Urinary bladder (tissue), 4 donors: ENCODE data around the gene KCNMA1. TPM values are rescaled to one million over a fixed set of nuclear protein-coding genes. Genes with fewer than 3 reads are reported as not detected.

Experiments used
- DNase-seq: peaks from one replicate; pipeline ENCODE4 v3.0.0-alpha.2; 2015; ENCODE audit errors: extremely low spot score
- H3K27ac ChIP-seq: one replicate; pipeline ENCODE4 v1.5.1; 2013; ENCODE audit warnings: low read depth, mild to moderate bottlenecking, moderate library complexity
- H3K36me3 ChIP-seq: one replicate; pipeline ENCODE4 v1.6.1; 2013; ENCODE audit warnings: mild to moderate bottlenecking, moderate library complexity; ENCODE audit not compliant: insufficient read depth
- H3K4me1 ChIP-seq: one replicate; pipeline ENCODE4 v1.6.1; 2013; ENCODE audit warnings: mild to moderate bottlenecking, moderate library complexity; ENCODE audit not compliant: insufficient read depth
- H3K4me3 ChIP-seq: one replicate; pipeline ENCODE4 v1.5.1; 2013; ENCODE audit warnings: low read depth, low read length
- WGBS: extraction: QIAGEN DNeasy Blood & Tissue Kit; methylation state at CpG from one replicate; pipeline ENCODE4 v1.1.7; 2013; 5-methylcytosine and 5-hydroxymethylcytosine counted together
- polyA plus RNA-seq: library from polyadenylated mRNA; stranded (reverse); fragments of 200-250 nt; gene quantifications from one replicate; pipeline ENCODE4 v1.2.3, GENCODE V29; 2013
- total RNA-seq: library from RNA; depleted of rRNA; stranded (reverse); fragments of >200 nt; gene quantifications from one replicate; pipeline ENCODE4 v1.2.3, GENCODE V29; 2014
- donor health status: healthy with polysubstance abuse.
- donor health status: healthy.

KCNMA1 gene
- total and polyA plus RNA-seq, 2 donors, result 105 to 107 TPM

- no peak overlapping the region for H3K4me3 ChIP-seq
- no peaks in the 10 kb centered on the region for H3K36me3 ChIP-seq
- 90% methylated on average over 1 of the region's 1 CpG for WGBS
- no peak overlapping the region for H3K27ac ChIP-seq
- no peak for DNase-seq
- H3K4me1 ChIP-seq, result no peaks in the 10 kb centered on the region
Measured at GRCh38 chr10:77371421-77371820, 266.2 kb downstream of the KCNMA1 start.

GRCh38 chr10:77368006-77368405 is 269.6 kb downstream of the KCNMA1 start:
- no peaks in the 10 kb centered on the region for H3K36me3 ChIP-seq
- H3K4me1 ChIP-seq, result no peaks in the 10 kb centered on the region
- DNase-seq, result no peak
- H3K27ac ChIP-seq, result no peak overlapping the region
- H3K4me3 ChIP-seq, result no peak overlapping the region

GRCh38 chr10:77363210-77363609 is 274.4 kb downstream of the KCNMA1 start:
- H3K4me1 ChIP-seq, result no peaks in the 10 kb centered on the region
- no peak overlapping the region for H3K27ac ChIP-seq

GRCh38 chr10:77361831-77362230 is 275.8 kb downstream of the KCNMA1 start:
- WGBS, result 89% methylated on average over 6 of the region's 6 CpGs
- Histone ChIP-seq H3K36me3 (no peaks in the 10 kb centered on the region), H3K4me3 (no peak overlapping the region), H3K27ac (no peak overlapping the region), H3K4me1 (no peaks in the 10 kb centered on the region)
- DNase-seq, result no peak

More at GRCh38 chr10:77363210-77363609, 274.4 kb downstream of the KCNMA1 start:
- no peaks in the 10 kb centered on the region for H3K36me3 ChIP-seq
- H3K4me3 ChIP-seq, result no peak overlapping the region
- no peak for DNase-seq

GRCh38 chr10:77361426-77361825 is 276.2 kb downstream of the KCNMA1 start:
- Histone ChIP-seq H3K4me3 (no peak overlapping the region), H3K27ac (no peak overlapping the region), H3K36me3 (no peaks in the 10 kb centered on the region), H3K4me1 (no peaks in the 10 kb centered on the region)
- no peak for DNase-seq
- WGBS, result 95% methylated on average over 9 of the region's 9 CpGs

- Histone ChIP-seq H3K4me1 (no peaks in the 10 kb centered on the region), H3K4me3 (no peak overlapping the region), H3K36me3 (no peaks in the 10 kb centered on the region), H3K27ac (no peak overlapping the region)
- DNase-seq, result no peak
- WGBS, result 93% methylated on average over 5 of the region's 5 CpGs
Measured at GRCh38 chr10:77360835-77361234, 276.8 kb downstream of the KCNMA1 start.

GRCh38 chr10:77359950-77360520 is 277.6 kb downstream of the KCNMA1 start:
- Histone ChIP-seq H3K4me1 (no peaks in the 10 kb centered on the region), H3K36me3 (no peaks in the 10 kb centered on the region), H3K4me3 (no peak overlapping the region), H3K27ac (no peak overlapping the region)
- DNase-seq, result no peak
- 79% methylated on average over 2 of the region's 2 CpGs for WGBS

- H3K27ac ChIP-seq, result no peak overlapping the region
- H3K4me1 ChIP-seq, result no peaks in the 10 kb centered on the region
- H3K36me3 ChIP-seq, result no peaks in the 10 kb centered on the region
- 93% methylated on average over 9 of the region's 9 CpGs for WGBS
- DNase-seq, result no peak
- no peak overlapping the region for H3K4me3 ChIP-seq
Measured at GRCh38 chr10:77359287-77359691, 278.3 kb downstream of the KCNMA1 start.

- no peak overlapping the region for H3K4me3 ChIP-seq
- no peaks in the 10 kb centered on the region for H3K4me1 ChIP-seq
- no peak overlapping the region for H3K27ac ChIP-seq
- WGBS, result 92% methylated on average over 5 of the region's 5 CpGs
- no peak for DNase-seq
- H3K36me3 ChIP-seq, result no peaks in the 10 kb centered on the region
Measured at GRCh38 chr10:77358656-77359055, 279.0 kb downstream of the KCNMA1 start.

- Histone ChIP-seq H3K4me1 (no peaks in the 10 kb centered on the region), H3K27ac (no peak overlapping the region), H3K36me3 (no peaks in the 10 kb centered on the region), H3K4me3 (no peak overlapping the region)
- WGBS, result 80% methylated on average over 4 of the region's 4 CpGs
- DNase-seq, result no peak
Measured at GRCh38 chr10:77357611-77358310, 279.8 kb downstream of the KCNMA1 start.

GRCh38 chr10:77357185-77357584 is 280.4 kb downstream of the KCNMA1 start:
- no peak overlapping the region for H3K27ac ChIP-seq
- H3K36me3 ChIP-seq, result no peaks in the 10 kb centered on the region
- no peak for DNase-seq
- H3K4me3 ChIP-seq, result no peak overlapping the region
- no peaks in the 10 kb centered on the region for H3K4me1 ChIP-seq

GRCh38 chr10:77355844-77356243 is 281.8 kb downstream of the KCNMA1 start:
- DNase-seq, result no peak
- no peaks in the 10 kb centered on the region for H3K4me1 ChIP-seq
- 74% methylated on average over 4 of the region's 4 CpGs for WGBS
- no peak overlapping the region for H3K4me3 ChIP-seq
- H3K27ac ChIP-seq, result no peak overlapping the region
- H3K36me3 ChIP-seq, result no peaks in the 10 kb centered on the region

- DNase-seq, result no peak
- no peaks in the 10 kb centered on the region for H3K36me3 ChIP-seq
- no peak overlapping the region for H3K4me3 ChIP-seq
- no peak overlapping the region for H3K27ac ChIP-seq
- H3K4me1 ChIP-seq, result no peaks in the 10 kb centered on the region
Measured at GRCh38 chr10:77351386-77351785, 286.2 kb downstream of the KCNMA1 start.

GRCh38 chr10:77350711-77351119 is 286.9 kb downstream of the KCNMA1 start:
- Histone ChIP-seq H3K27ac (no peak overlapping the region), H3K4me3 (no peak overlapping the region), H3K4me1 (no peaks in the 10 kb centered on the region), H3K36me3 (no peaks in the 10 kb centered on the region)
- WGBS, result 19% methylated on average over 1 of the region's 1 CpG
- DNase-seq, result no peak
